Stimulated activated CD4-positive, alpha-beta T cell treated with anti-CD3 and anti-CD28 coated beads, Interleukin-4, amount 100 ng/mL, for 24 hours (primary cell): ENCODE measurements around the gene IL1F10.
"Not testable (repeated sequence)": the region's sequence is repeated elsewhere in the genome, so short reads cannot be mapped to it uniquely, and the experiment has no call there.

ENCODE experiments used
- DNase-seq: peaks from one replicate; pipeline ENCODE4 v3.0.0-alpha.2; 2020

IL1F10 gene

DNA sequence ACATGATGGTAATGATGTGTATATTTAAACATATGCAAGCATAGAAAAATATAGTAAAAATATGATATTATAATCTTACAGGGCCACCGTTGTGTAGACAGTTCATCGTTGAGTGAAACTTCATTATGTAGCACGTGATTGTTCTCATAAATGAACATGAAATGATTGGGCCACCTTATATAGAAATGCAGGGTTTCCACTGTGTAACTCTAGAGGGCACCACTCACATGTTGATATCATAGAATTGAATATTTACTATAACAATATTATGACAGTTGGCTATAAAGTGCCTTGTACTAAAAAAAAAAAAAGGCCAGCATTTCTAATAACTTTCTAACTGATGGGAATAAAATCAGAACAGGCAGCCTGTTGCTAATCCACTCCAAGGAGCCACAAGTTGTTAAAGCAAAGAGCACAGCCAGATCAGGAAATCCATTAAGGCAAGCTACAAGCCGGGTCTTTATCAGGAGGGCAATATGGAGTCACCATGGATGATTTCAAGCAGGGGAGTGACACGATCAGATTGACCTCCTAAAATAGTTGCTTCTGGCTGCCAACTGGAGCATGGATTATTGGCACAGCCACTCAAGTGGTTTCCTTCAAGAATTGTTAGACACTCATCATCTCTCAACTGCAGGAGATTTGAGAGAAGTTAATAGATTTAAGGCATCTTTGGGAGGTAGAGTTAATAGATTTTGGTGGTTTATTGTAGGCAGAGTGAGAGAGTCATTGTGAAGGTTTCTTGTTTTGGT, 16.7 kb downstream of the IL1F10 start:
- no peak for DNase-seq

GRCh38 chr2:113085542-113085941, 17.8 kb downstream of the IL1F10 start:
- no peak for DNase-seq

GRCh38 chr2:113088213-113088992, 20.6 kb downstream of the IL1F10 start:
- DNase-seq: no peak

DNA sequence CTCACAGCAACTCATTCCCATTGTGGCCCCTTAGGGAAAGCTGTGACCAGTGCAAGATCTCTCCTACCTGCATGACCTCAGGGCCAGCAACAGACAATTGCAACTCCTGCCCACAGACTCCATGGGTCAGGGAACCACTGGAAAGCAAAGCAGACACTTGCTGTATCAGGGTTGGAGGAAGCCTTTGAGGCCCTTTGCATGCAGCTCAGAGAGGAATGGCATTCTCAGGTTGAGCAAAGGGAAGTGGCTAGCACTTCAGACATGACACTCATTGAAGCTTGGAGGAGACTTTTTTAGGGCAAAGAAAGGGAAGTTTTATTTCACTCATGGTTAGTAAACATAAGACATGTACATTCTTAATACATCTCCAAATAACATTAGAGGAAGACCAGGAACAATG, 22.1 kb downstream of the IL1F10 start:
- no peak for DNase-seq

DNA sequence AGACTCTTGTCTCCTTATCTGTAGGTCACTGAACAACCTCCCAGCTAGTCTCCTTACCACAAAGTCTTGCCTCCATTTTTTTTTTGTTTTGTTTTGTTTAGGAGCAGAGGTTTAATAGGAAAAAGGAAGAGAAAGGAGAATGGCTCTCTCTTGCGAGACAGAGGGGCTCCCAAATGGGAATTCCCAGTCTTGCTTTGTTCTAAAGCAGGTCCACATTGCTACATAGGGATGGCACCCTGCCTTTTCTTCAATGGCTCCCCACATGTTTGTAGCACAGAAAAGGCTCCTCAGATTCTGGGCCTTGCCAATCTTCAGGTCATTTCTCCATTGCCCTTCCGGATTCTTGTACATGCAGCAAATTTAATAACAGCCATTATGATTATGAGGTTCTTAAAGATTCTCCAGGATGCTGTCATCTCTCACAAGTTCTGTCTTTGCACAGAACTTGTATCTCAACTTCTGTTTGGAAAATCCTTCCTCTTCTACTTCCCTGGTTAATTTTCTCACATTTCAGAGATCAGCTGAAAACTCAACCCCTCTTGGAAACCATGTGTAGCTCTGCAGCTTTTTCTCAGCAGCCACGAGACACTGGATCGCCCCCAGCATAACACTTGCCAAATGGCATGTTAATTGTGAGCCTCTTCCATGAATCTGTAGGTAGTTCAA, 23.6 kb downstream of the IL1F10 start:
- DNase-seq: no peak

DNA sequence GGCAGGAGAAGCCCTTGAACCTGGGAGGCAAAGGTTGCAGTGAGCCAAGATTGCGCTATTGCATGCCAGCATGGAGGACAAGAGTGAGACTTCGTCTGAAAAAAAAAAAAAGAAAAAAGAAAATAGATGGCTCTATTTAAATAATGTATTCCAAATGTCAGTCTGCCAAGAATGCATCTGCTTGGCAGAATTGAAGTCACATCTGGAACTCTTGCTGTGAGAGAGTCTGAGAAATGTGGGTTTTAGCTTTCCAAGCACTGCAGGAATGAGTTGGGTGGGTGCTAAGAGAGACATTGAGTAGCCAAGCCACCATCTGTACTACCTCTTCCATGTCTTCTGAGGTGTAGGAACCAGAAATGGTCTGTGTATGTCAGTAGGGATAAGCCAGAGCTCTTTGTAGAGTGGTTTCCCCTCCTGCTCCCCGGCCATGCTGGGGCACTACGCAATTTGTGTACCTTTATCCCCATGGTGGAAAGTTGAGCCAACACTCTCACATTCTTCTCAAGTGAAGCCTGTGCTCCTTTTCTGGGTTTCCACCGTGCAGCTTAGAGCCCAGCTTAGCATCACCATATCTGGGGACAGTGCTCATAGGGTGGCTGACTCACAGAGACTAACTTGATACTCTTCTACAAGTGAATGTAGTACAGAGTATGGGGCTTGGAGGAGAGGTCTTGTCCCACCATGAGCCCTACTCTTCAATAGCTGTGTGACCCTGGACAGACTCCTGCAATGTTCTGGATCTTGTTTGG, 25.3 kb downstream of the IL1F10 start:
- DNase-seq: no peak

GRCh38 chr2:113093613-113093977, 25.8 kb downstream of the IL1F10 start:
- no peak for DNase-seq

DNA sequence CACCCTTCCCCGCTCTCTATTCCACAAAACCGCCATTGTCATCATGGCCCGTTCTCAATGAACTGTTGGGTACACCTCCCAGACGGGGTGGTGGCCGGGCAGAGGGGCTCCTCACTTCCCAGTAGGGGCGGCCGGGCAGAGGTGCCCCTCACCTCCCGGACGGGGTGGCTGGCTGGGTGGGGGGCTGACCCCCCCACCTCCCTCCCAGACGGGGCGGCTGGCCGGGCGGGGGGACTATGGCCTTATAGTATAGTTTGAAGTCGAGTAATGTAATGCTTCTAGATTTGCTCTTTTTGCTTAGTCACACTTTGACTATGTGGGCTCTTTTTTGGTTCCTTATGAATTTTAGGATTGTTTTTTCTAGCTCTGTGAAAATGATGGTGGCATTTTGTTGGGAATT, 28.5 kb downstream of the IL1F10 start:
- not testable (repeated sequence) for DNase-seq

DNA sequence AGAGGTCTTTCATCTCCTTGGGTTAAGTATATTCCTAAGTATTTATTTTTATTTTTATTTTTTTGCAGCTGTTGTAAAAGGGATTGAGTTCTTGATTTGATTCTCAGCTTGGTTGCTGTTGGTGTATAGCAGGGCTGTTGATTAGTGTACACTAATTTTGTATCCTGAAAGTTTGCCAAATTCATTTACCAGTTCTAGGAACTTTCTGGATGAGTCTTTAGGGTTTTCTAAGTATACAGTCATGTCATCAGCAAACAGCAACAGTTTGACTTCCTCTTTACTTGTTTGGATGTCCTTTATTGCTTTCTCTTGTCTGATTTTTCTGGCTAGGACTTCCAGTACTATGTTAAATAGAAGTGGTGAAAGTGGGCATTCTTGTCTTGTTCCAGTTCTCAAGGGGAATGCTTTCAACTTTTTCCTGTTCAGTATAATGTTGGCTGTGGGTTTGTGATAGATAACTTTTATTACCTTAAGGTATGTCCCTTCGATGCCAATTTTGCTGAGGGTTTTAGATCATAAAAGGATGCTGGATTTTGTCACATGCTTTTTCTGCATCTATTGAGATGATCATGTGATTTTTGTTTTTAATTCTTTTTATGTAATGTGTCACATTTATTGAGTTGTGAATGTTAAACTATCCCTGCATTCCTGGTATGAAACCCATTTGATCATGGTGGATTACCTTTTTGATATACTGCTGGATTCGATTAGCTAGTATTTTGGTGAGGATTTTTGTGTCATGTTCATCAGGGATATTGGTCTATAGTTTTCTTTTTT, 29.3 kb downstream of the IL1F10 start:
- not testable (repeated sequence) for DNase-seq

- no peak for DNase-seq
Observed at GRCh38 chr2:113098041-113098440, 30.3 kb downstream of the IL1F10 start.

GRCh38 chr2:113098532-113098931, 30.8 kb downstream of the IL1F10 start:
- no peak for DNase-seq

DNA sequence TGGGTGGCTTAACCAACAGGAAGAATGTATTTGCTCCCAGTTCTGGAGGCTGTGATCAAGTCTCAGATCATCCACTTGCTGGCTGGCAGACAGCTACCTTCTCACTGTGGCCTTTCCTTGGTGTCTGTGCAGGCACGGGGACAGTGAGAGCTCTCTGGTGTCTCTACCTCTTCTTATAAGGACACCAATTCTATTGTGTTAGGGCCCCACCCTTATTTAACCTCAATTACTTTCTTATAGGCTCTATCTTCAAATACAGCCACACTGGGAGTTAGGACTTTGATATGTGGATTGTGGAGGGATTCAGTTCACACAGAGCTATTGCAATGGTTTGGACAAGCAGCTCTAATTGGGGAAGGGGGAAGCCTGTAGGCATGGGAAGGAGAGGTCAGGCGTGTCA, 34.4 kb downstream of the IL1F10 start:
- no peak for DNase-seq

DNA sequence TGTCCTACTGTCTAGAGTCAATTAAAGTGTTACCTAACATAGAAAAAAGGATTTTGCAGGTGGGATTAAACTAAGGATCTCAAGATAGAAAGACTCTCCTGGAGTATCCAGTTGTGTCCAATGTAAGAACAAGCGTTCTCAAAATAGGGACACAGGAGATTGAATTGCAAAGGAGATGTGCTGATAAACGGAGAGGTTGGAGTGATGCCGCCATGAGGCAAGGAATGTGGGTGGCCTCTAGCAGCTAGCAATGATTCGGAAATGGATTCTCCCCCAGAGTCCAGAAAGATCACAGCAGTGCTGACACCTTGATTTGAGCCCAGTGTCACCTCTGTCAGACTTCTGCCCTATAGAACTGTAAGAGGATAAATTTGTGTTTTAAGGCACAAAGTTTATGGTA, 35.5 kb downstream of the IL1F10 start:
- DNase-seq: no peak

GRCh38 chr2:113104054-113104611, 36.4 kb downstream of the IL1F10 start:
- DNase-seq: peak; percentile 47

DNA sequence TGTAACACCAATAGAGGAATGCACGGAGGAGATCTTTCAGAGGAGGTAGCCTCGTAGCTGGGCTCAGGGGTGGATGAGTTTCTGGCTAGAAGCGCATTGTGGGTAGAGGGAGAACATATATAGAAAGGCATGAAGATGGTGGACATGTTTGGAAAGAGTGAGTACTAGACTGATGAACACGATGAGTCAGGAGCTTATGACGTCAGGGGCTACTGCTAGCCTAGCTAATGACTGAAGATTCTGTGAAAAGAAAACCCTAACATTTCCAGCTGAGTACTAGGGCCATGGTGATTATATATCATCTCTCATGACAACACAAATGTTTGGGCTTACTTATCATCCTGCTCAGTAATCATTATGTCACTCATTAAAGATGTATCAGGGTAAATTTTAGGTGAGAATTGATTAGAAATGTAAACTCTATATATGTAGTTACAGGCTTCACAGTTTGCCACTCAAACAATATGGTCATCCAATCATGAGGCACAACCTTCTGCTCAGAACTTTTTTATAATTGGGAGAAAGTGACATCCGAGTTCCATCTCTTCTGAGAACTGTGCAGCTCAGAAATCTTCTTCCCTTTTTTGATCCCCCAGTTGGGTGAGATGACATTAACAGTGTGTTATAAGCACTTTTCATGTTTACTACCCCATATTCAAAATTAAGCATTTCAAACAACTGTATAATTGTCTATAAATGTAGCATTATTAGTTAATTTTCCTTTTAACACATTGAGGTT, 37.4 kb downstream of the IL1F10 start:
- peak; percentile 66 for DNase-seq

DNA sequence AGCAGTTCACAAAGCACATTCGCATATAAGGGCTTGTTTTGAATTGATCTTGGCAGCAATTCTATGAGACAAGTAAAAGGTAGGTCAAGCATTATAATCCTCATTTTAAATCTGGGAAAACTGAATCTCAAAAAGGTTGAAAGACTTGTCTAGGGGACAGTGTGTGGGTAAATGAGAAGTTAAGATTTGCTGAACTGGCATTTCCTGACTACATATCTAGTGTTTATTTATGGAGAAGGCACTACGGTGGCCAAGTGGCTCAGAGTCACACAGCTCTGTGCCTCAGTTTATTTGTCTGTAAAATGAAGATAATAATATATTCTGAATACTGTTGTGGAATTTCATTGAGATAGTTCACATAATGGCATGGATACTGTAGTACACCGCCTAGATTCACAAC, 43.4 kb downstream of the IL1F10 start:
- no peak for DNase-seq

GRCh38 chr2:113111823-113112287, 44.1 kb downstream of the IL1F10 start:
- DNase-seq: no peak

DNA sequence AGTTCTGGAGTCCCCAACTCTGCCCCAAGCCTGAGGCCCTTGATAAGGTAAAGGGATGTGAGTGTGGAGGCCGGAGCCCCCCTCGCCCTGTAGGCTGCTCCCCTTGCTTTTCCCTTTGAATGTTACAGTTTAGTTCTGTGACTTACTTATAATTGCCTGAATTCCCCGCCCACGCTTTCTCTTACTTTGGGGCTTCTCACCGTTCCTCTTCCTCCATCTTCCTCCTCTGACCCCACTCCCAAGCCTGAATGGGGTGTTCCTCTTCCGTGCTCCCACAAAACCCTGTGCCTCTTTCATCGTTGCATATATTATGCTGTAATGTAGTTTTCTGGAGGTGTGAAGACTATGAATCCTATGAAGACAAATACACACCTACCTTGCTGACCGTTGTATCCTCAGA, 44.7 kb downstream of the IL1F10 start:
- DNase-seq: no peak

- no peak for DNase-seq
Observed at GRCh38 chr2:113112871-113113270, 45.1 kb downstream of the IL1F10 start.

DNA sequence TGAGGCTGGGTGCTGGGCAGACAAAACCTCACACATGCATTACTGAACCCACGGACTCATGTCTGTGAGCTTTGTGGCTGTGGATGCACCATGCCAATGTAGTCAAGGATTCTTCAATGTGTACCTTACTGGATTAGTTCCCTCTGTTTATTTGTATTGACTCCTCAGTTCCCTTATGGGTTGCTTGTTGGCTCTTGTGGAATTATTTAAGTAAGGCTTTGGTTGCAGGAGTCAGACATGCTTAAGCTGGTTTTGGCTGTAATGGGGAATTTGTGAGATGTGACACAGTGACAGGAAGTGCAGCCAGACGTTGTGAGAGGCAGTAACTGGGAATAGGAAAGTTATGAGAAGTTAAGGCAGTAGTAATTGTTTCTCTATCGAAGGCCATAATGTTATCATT, 46.0 kb downstream of the IL1F10 start:
- DNase-seq: no peak
